ENCODE measurements around the gene HDLBP. TPM values are rescaled to one million over a fixed set of nuclear protein-coding genes. Genes with fewer than 3 reads are reported as not detected.

Gene HDLBP
- total RNA-seq, 1 experiment from 2014 or later, result 908 TPM

GRCh38 chr2:241256168-241256545 lies 59.3 kb downstream of the HDLBP start:
- Histone ChIP-seq H3K27ac (no peak overlapping the region), H3K4me3 (no peak overlapping the region), H4K20me1 (ENCODE audit: insufficient read depth) (peaks cover 72% of the 10 kb centered on the region), H3F3A (ENCODE audit: insufficient read depth, low read depth) (peaks cover 10% of the 10 kb centered on the region; the same call in 1 of the 2 replicates), H3K9me3 (ENCODE audit: insufficient read depth, low read depth) (no peaks in the 10 kb centered on the region), H3K4me1 (replicated peaks; ENCODE audit: insufficient read depth) (no peaks in the 10 kb centered on the region), H3K9me2 (ENCODE audit: insufficient read depth) (no peaks in the 10 kb centered on the region), H3K79me2 (ENCODE audit: low read depth) (peaks cover 7% of the 10 kb centered on the region), H2AFZ (no peak overlapping the region), H3K4me2 (no peak overlapping the region), H3K27me3 (ENCODE audit: insufficient read depth, low read depth) (no peaks in the 10 kb centered on the region), H3K36me3 (ENCODE audit: low read depth) (peaks cover 60% of the 10 kb centered on the region)
- intact Hi-C loops (cut with micrococcal nuclease; ENCODE audit: unreplicated experiment), result loop anchor here (10.0 kb wide), 1 partner anchor 79 kb away; no protein-coding TSS in a partner anchor
- TSS peak; percentile 16 for BruUV-seq (replicated peaks)
- ChIA-PET CTCF (no interaction called here), POLR2A (ENCODE audit: unreplicated experiment) (no interaction called here)
- TF ChIP-seq EZH2 (IDR thresholded peaks at IDR 0.05; ENCODE audit: low read depth) (no peak), CTCF (conservative IDR thresholded peaks at IDR 0.05) (no peak)
- no peak for DNase-seq

- Histone ChIP-seq H3K9me2 (ENCODE audit: insufficient read depth) (no peaks in the 10 kb centered on the region), H3K27ac (no peak overlapping the region), H4K20me1 (ENCODE audit: insufficient read depth) (peaks cover 69% of the 10 kb centered on the region), H3K36me3 (ENCODE audit: low read depth) (peaks cover 59% of the 10 kb centered on the region), H2AFZ (no peak overlapping the region), H3K4me2 (no peak overlapping the region), H3K9me3 (ENCODE audit: insufficient read depth, low read depth) (no peaks in the 10 kb centered on the region), H3K4me3 (no peak overlapping the region), H3K79me2 (ENCODE audit: low read depth) (peaks cover 4% of the 10 kb centered on the region), H3F3A (ENCODE audit: insufficient read depth, low read depth) (peaks cover 7% of the 10 kb centered on the region; the same call in 1 of the 2 replicates), H3K4me1 (replicated peaks; ENCODE audit: insufficient read depth) (no peaks in the 10 kb centered on the region), H3K27me3 (ENCODE audit: insufficient read depth, low read depth) (no peaks in the 10 kb centered on the region)
- TF ChIP-seq EZH2 (IDR thresholded peaks at IDR 0.05; ENCODE audit: low read depth), result no peak
- no peak for TF ChIP-seq CTCF (conservative IDR thresholded peaks at IDR 0.05)
- BruUV-seq (replicated peaks), result no TSS peak
- ChIA-PET CTCF (no interaction called here), POLR2A (ENCODE audit: unreplicated experiment) (no interaction called here)
- intact Hi-C loops (cut with micrococcal nuclease; ENCODE audit: unreplicated experiment), result loop anchor here (10.0 kb wide), 1 partner anchor 79 kb away; no protein-coding TSS in a partner anchor
- no peak for DNase-seq
Observed at GRCh38 chr2:241255542-241256167, 59.8 kb downstream of the HDLBP start.

- no peaks in the 10 kb centered on the region; the same call in 1 of the 2 replicates for H3F3A ChIP-seq (ENCODE audit: insufficient read depth, low read depth)
- H3K79me2 ChIP-seq (ENCODE audit: low read depth), result no peaks in the 10 kb centered on the region; the same call in 1 of the 2 replicates
- H3K9me2 ChIP-seq (ENCODE audit: insufficient read depth), result no peaks in the 10 kb centered on the region
- H3K4me3 ChIP-seq, result no peak overlapping the region
- no TSS peak for BruUV-seq (replicated peaks)
- H2AFZ ChIP-seq, result no peak overlapping the region
- DNase-seq, result no peak
- peaks cover 68% of the 10 kb centered on the region for H4K20me1 ChIP-seq (ENCODE audit: insufficient read depth)
- CTCF ChIA-PET, result no interaction called here
- POLR2A ChIA-PET (ENCODE audit: unreplicated experiment), result no interaction called here
- H3K36me3 ChIP-seq (ENCODE audit: low read depth), result peaks cover 54% of the 10 kb centered on the region
- no peak overlapping the region for H3K4me2 ChIP-seq
- H3K27ac ChIP-seq, result no peak overlapping the region
- no peaks in the 10 kb centered on the region for H3K4me1 ChIP-seq (replicated peaks; ENCODE audit: insufficient read depth)
- no peak for TF ChIP-seq CTCF (conservative IDR thresholded peaks at IDR 0.05)
- TF ChIP-seq EZH2 (IDR thresholded peaks at IDR 0.05; ENCODE audit: low read depth), result no peak
- no peaks in the 10 kb centered on the region for H3K9me3 ChIP-seq (ENCODE audit: insufficient read depth, low read depth)
- intact Hi-C loops (cut with micrococcal nuclease; ENCODE audit: unreplicated experiment), result loop anchor here (10.0 kb wide), 1 partner anchor 80 kb away; no protein-coding TSS in a partner anchor
- H3K27me3 ChIP-seq (ENCODE audit: insufficient read depth, low read depth), result no peaks in the 10 kb centered on the region
Observed at GRCh38 chr2:241254904-241255351, 60.5 kb downstream of the HDLBP start.

Data from PC-9 (cell line).